ENCODE data around the gene PDE6B. TPM values are rescaled to one million over a fixed set of nuclear protein-coding genes. Genes with fewer than 3 reads are reported as not detected.

Gene PDE6B
- total RNA-seq, 1 experiment from 2014 or later: 10.8 TPM

DNA sequence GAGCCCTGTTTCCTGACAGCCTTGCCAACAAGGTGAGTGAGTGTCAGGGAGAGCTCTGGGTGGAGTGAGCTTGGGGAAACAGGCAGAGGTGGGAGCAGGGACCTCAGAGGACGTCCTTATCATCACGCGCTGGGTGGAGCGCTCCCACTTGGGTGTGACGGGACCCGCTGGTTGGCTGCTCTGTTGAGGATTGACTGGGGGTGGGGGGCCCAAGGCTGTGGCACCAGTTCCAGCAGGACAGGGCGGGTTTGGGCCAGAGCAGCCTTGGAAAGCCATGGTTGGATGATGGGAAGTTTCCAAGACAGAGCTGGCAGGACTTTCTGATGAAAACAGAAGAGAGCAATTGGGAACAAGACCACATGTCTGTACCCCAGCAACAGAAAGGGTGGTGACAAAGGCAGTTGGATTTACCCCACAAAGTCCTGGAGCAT lies 77.3 kb downstream of the PDE6B start:
- Mint-ChIP-seq H3K36me3 (ENCODE audit: insufficient read depth in 1 of 3, low read depth in 3 of 3) (no peaks in the 10 kb centered on the region), H3K4me1 (peaks cover 7 to 8% of the 10 kb centered on the region in 2 experiments; a peak in 3 of 4 replicates), H3K27me3 (ENCODE audit: low read depth) (peaks cover 27% of the 10 kb centered on the region), H3K27ac (no peak overlapping the region), H3K4me3 (no peak overlapping the region), H3K9me3 (peaks cover 0 to 3% of the 10 kb centered on the region in 2 experiments; a peak in 1 of 5 replicates)
- Histone ChIP-seq H2AK5ac (ENCODE audit: insufficient read length, low read length) (no peak overlapping the region), H3K23me2 (ENCODE audit: insufficient read length, low read depth, low read length, poor library complexity, severe bottlenecking) (peaks cover 3% of the 10 kb centered on the region), H2AFZ (ENCODE audit: low read length) (no peak overlapping the region), H2BK5ac (ENCODE audit: insufficient read length, low read length) (no peak overlapping the region), H2BK12ac (ENCODE audit: insufficient read length, low read depth, low read length) (no peak overlapping the region), H3K27ac (ENCODE audit: insufficient read length, low read depth, low read length) (no peak overlapping the region), H4K8ac (replicated peaks; ENCODE audit: insufficient read length, low read depth, low read length) (no peak overlapping the region), H3K27me3 (ENCODE audit: insufficient read depth, low read length) (no peaks in the 10 kb centered on the region; the same call in 1 of the 2 replicates), H3K56ac (ENCODE audit: insufficient read length, low read depth, low read length) (no peak overlapping the region), H3K14ac (ENCODE audit: insufficient read depth, low read length) (no peak overlapping the region), H3K4ac (ENCODE audit: low read depth, low read length) (no peak overlapping the region), H3K79me2 (ENCODE audit: insufficient read depth, low read length) (peaks cover 7% of the 10 kb centered on the region; the same call in 1 of the 2 replicates), H3K9me3 (ENCODE audit: control insufficient read depth, low read depth, low read length) (no peaks in the 10 kb centered on the region), H3K23ac (ENCODE audit: insufficient read length, low read depth, low read length) (no peak overlapping the region), H3K79me1 (ENCODE audit: insufficient read depth, low read depth, low read length, poor library complexity, severe bottlenecking) (peaks cover 2% of the 10 kb centered on the region), H3K4me2 (ENCODE audit: insufficient read depth, insufficient read length, low read length) (no peak overlapping the region), H3K9ac (ENCODE audit: extremely low read depth, insufficient read length, low read length) (no peak overlapping the region), H3T11ph (ENCODE audit: low read length) (no peak overlapping the region), H3K18ac (ENCODE audit: insufficient read length, low read depth, low read length) (no peak overlapping the region), H4K5ac (ENCODE audit: insufficient read length, low read depth, low read length) (no peak overlapping the region), H3K4me1 (ENCODE audit: insufficient read depth, low read length) (peaks cover 2% of the 10 kb centered on the region; the same call in 1 of the 2 replicates), H4K91ac (ENCODE audit: insufficient read length, low read depth, low read length) (no peak overlapping the region), H4K20me1 (ENCODE audit: control insufficient read depth, insufficient read depth, insufficient read length) (no peaks in the 10 kb centered on the region), H2BK20ac (ENCODE audit: low read depth, low read length, poor library complexity, severe bottlenecking) (no peak overlapping the region), H2BK15ac (ENCODE audit: low read depth, low read length) (no peak overlapping the region), H2BK120ac (ENCODE audit: low read depth, low read length, poor library complexity, severe bottlenecking) (no peak overlapping the region)
- no peak for DNase-seq
- WGBS (ENCODE audit: extremely low coverage, insufficient read length, low lambda C conversion rate): no CpG with 5 or more reads among the region's 7 CpGs
- TF ChIP-seq, protein P1, sequence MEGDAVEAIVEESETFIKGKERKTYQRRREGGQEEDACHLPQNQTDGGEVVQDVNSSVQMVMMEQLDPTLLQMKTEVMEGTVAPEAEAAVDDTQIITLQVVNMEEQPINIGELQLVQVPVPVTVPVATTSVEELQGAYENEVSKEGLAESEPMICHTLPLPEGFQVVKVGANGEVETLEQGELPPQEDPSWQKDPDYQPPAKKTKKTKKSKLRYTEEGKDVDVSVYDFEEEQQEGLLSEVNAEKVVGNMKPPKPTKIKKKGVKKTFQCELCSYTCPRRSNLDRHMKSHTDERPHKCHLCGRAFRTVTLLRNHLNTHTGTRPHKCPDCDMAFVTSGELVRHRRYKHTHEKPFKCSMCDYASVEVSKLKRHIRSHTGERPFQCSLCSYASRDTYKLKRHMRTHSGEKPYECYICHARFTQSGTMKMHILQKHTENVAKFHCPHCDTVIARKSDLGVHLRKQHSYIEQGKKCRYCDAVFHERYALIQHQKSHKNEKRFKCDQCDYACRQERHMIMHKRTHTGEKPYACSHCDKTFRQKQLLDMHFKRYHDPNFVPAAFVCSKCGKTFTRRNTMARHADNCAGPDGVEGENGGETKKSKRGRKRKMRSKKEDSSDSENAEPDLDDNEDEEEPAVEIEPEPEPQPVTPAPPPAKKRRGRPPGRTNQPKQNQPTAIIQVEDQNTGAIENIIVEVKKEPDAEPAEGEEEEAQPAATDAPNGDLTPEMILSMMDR (conservative IDR thresholded peaks at IDR 0.05): no peak

Data from H9 (cell line).